ENCODE measurements around the gene CHST12. TPM values are rescaled to one million over a fixed set of nuclear protein-coding genes. Genes with fewer than 3 reads are reported as not detected.

CHST12 gene
- total RNA-seq, 1 experiment from 2014 or later = 18.3 TPM

DNA sequence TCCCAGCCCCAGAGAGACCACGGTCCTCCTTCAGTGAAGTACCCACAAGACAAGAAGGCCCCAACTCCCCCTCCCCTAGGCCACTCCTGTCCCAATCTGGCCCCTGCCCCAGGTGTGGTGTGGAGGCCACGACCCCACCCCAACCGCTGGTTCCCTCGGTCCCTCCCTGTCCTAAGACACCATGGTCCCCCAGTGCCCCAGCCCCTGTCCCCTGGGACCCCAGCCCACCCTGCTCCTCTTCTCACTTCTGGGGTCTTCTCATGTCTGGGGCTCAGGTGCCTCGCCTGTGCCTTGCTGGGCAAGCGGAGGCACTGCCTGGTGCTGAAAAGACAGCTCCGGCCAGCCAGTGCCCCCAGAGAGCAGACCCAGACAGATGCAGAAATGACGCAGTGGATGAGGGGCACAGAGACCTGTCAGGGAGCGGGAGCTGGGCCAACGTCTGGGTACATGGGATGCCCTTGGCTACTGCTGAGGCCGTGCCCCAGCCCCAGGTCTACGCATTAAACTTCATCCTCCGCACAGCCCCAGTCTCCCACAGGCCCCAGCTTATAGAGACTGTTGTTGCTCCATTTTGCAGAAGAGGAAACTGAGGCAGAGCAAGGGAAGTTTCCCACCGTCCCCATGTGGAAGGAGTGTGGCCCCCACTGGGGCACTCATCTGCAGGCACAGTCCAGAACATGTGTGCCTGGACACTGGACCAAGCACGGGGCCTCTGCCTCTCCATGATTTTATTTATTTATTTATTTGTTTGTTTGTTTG is 58.0 kb downstream of the CHST12 start (continued):
- TF ChIP-seq FOXP4 (CRISPR knock-in tag; IDR thresholded peaks at IDR 0.05) (no peak), ZBTB21 (CRISPR knock-in tag; IDR thresholded peaks at IDR 0.05; ENCODE audit: borderline replicate concordance) (no peak), TP53 (CRISPR knock-in tag; IDR thresholded peaks at IDR 0.05) (no peak)
- TF ChIP-seq, protein P1, sequence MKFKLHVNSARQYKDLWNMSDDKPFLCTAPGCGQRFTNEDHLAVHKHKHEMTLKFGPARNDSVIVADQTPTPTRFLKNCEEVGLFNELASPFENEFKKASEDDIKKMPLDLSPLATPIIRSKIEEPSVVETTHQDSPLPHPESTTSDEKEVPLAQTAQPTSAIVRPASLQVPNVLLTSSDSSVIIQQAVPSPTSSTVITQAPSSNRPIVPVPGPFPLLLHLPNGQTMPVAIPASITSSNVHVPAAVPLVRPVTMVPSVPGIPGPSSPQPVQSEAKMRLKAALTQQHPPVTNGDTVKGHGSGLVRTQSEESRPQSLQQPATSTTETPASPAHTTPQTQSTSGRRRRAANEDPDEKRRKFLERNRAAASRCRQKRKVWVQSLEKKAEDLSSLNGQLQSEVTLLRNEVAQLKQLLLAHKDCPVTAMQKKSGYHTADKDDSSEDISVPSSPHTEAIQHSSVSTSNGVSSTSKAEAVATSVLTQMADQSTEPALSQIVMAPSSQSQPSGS (CRISPR knock-in tag; IDR thresholded peaks at IDR 0.05; ENCODE audit: borderline replicate concordance, low read depth) = no peak
- TF ChIP-seq, protein P2, sequence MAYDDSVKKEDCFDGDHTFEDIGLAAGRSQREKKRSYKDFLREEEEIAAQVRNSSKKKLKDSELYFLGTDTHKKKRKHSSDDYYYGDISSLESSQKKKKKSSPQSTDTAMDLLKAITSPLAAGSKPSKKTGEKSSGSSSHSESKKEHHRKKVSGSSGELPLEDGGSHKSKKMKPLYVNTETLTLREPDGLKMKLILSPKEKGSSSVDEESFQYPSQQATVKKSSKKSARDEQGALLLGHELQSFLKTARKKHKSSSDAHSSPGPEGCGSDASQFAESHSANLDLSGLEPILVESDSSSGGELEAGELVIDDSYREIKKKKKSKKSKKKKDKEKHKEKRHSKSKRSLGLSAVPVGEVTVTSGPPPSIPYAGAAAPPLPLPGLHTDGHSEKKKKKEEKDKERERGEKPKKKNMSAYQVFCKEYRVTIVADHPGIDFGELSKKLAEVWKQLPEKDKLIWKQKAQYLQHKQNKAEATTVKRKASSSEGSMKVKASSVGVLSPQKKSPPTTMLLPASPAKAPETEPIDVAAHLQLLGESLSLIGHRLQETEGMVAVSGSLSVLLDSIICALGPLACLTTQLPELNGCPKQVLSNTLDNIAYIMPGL (CRISPR knock-in tag; IDR thresholded peaks at IDR 0.05) = no peak

DNA sequence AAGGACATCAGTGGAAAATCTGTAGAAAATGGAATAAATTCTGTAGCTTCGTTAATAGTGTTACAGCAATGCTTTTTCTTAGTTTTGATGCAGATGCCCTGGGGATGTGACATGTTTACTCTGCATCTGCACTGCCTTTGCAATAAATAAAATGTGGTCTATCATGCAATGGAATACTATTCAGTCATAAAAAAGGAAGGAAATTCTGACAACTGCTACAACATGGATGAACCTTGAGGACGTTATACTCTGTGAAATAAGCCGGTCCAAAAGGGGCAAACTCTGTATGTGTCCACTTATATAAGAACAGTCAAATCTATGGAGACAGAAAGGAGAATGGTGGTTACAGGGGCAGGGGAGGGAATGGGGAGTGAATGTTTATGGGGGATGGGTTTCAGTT is 59.3 kb downstream of the CHST12 start:
- no peaks in the 10 kb centered on the region for H3K36me3 Mint-ChIP-seq
- H3K4me3 Mint-ChIP-seq = no peak overlapping the region
- ATAC-seq (no peak), DNase-seq (ENCODE audit: low spot score) (no peak)
- no peak overlapping the region for H3K27ac Mint-ChIP-seq
- POLR2A ChIA-PET = no interaction called here
- H3K27me3 Mint-ChIP-seq (ENCODE audit: low read depth) = no peaks in the 10 kb centered on the region
- TF ChIP-seq PRDM15 (CRISPR knock-in tag; IDR thresholded peaks at IDR 0.05) (no peak), SP1 (CRISPR knock-in tag; conservative IDR thresholded peaks at IDR 0.05) (no peak), RORB (CRISPR knock-in tag; IDR thresholded peaks at IDR 0.05) (no peak), FOXJ3 (CRISPR knock-in tag; IDR thresholded peaks at IDR 0.05; ENCODE audit: borderline replicate concordance) (no peak)
- TF ChIP-seq, protein P3, sequence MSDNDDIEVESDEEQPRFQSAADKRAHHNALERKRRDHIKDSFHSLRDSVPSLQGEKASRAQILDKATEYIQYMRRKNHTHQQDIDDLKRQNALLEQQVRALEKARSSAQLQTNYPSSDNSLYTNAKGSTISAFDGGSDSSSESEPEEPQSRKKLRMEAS (CRISPR knock-in tag; IDR thresholded peaks at IDR 0.05) = no peak
- TF ChIP-seq, protein P4, sequence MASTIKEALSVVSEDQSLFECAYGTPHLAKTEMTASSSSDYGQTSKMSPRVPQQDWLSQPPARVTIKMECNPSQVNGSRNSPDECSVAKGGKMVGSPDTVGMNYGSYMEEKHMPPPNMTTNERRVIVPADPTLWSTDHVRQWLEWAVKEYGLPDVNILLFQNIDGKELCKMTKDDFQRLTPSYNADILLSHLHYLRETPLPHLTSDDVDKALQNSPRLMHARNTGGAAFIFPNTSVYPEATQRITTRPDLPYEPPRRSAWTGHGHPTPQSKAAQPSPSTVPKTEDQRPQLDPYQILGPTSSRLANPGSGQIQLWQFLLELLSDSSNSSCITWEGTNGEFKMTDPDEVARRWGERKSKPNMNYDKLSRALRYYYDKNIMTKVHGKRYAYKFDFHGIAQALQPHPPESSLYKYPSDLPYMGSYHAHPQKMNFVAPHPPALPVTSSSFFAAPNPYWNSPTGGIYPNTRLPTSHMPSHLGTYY (CRISPR knock-in tag; IDR thresholded peaks at IDR 0.05) = no peak
- CTCF ChIA-PET = interaction anchor here (0.8 kb wide), 1 partner anchor 12 kb away, joined by 3 read pairs; no protein-coding TSS in a partner anchor
- H3K4me1 Mint-ChIP-seq = peaks cover 7% of the 10 kb centered on the region
- peaks cover 12% of the 10 kb centered on the region for H3K9me3 Mint-ChIP-seq

DNA sequence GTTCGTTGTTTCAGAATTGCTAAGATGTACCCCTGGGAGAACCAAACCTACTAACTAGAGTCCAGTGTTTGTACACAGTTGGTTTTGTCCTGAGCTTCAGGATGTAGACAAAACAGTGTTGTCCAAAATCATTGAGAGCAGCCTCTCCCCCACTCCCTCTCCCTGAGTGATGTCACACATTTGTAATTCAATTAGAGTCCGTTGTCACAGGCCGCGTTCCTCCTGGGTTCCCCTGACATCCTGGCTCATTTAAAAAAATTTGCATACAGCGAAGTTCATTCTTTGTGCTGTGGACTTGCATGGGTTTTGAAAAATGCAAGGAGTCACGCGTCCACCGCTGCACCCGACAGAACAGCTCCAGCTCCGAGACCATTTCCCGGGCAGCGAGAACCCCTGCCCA is 62.5 kb downstream of the CHST12 start:
- H3K9me3 Mint-ChIP-seq = peaks cover 12% of the 10 kb centered on the region
- DNase-seq (ENCODE audit: low spot score) = no peak
- H3K36me3 Mint-ChIP-seq = no peaks in the 10 kb centered on the region
- TF ChIP-seq ZBTB21 (CRISPR knock-in tag; IDR thresholded peaks at IDR 0.05; ENCODE audit: borderline replicate concordance) = peak; percentile 75; the same call in 1 of the 2 replicates
- no peak for TF ChIP-seq ZNF671 (CRISPR knock-in tag; IDR thresholded peaks at IDR 0.05)
- ATAC-seq = no peak
- no peak overlapping the region for H3K4me3 Mint-ChIP-seq
- peak overlapping the region; percentile 8 for H3K27ac Mint-ChIP-seq
- peaks cover 25% of the 10 kb centered on the region for H3K4me1 Mint-ChIP-seq
- POLR2A ChIA-PET = no interaction called here
- CTCF ChIA-PET = interaction anchor here (1.8 to 9.8 kb wide), 2 partner anchors 15 to 35 kb away, joined by 5 to 288 read pairs; no protein-coding TSS in a partner anchor
- no peaks in the 10 kb centered on the region for H3K27me3 Mint-ChIP-seq (ENCODE audit: low read depth)

Data from WTC11 (cell line).